Activated CD4-positive, alpha-beta memory T cell treated with anti-CD3 and anti-CD28 coated beads for 36 hours (primary cell): ENCODE data around the gene TACC3. TPM values are rescaled to one million over a fixed set of nuclear protein-coding genes. Genes with fewer than 3 reads are reported as not detected.
"Not testable (repeated sequence)": the region's sequence is repeated elsewhere in the genome, so short reads cannot be mapped to it uniquely, and the experiment has no call there.

Source experiments
- CTCF ChIA-PET: fragments of 350-600 bp; sonication (Branson Sonifier 250); formaldehyde crosslinking; loops from one replicate; lab custom pipeline; 2021; ENCODE audit warnings: antibody characterized with exemption, inconsistent platforms; lab: Charles Lee
- POLR2A ChIA-PET: fragments of 350-600 bp; sonication (Branson Sonifier 250); formaldehyde crosslinking; loops from one replicate; lab custom pipeline; 2021; ENCODE audit warnings: antibody characterized with exemption; lab: Charles Lee
- DNase-seq: peaks from one replicate; pipeline ENCODE4 v3.0.0-alpha.2; 2020
- H3K27ac Mint-ChIP-seq: one replicate; pipeline ENCODE4 v1.8.0; 2021; ENCODE audit warnings: mixed read lengths
- H3K27me3 Mint-ChIP-seq: one replicate; pipeline ENCODE4 v1.8.0; 2021; ENCODE audit warnings: mixed read lengths
- H3K36me3 Mint-ChIP-seq: one replicate; pipeline ENCODE4 v1.8.0; 2021; ENCODE audit warnings: mixed read lengths
- H3K4me1 Mint-ChIP-seq: one replicate; pipeline ENCODE4 v1.8.0; 2021; ENCODE audit warnings: low read depth, mixed read lengths
- H3K4me3 Mint-ChIP-seq: one replicate; pipeline ENCODE4 v1.8.0; 2021; ENCODE audit warnings: mild to moderate bottlenecking, mixed read lengths
- H3K9me3 Mint-ChIP-seq: one replicate; pipeline ENCODE4 v1.8.0; 2021; ENCODE audit warnings: mixed read lengths
- intact Hi-C: fragments of 100-400 bp; cut with micrococcal nuclease; formaldehyde crosslinking; loops from one replicate; pipeline ENCODE4 v1.15.1; 2023
- total RNA-seq, 2 experiments: library from RNA; stranded (reverse); gene quantifications; one replicate each; pipeline ENCODE4 v1.2.3, GENCODE V29; 2021

Gene TACC3
- total RNA-seq, 2 experiments from 2014 or later = 194 to 201 TPM

DNA sequence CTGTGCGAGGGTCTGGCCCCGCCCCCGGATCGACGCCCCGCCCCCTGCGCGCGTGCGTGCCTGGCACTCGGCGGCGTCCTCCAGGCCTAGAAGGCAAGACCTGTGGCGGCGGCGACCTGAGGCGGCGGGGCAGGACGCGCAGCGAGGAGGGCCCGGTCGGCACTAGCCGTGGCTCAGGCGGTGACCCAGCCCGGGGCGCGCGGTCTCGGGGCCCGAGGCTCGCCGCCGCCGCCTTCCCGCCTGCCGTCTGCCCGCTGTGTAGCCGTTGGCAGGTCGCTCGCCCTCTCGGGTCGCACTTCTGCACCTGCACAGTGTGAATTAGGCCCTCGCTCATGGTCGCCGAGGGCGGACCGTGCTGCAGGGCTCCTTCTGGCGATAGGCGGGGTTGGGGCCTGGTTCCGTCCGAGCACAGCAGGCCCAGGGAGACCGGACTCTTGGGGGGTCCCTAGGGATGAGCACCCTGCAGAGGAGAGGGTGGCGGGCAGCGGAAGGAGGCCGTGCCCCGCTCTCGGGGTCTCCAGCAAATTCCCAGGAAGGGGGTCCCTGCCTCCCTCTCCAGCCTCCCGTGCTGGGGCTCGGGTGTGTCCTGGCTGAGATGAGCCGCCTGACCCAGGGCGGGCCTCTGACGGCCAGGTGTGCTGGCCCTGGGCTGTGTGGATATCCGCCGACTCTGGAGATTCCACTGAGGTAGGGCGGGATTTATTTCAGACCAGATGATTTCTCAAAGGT lies 36.7 kb upstream of the TACC3 start:
- DNase-seq = peak; percentile 95
- no peaks in the 10 kb centered on the region for H3K27me3 Mint-ChIP-seq
- POLR2A ChIA-PET = no interaction called here
- H3K9me3 Mint-ChIP-seq = no peaks in the 10 kb centered on the region
- peaks cover 9% of the 10 kb centered on the region for H3K4me1 Mint-ChIP-seq
- CTCF ChIA-PET = interaction anchor here (1.2 to 2.2 kb wide), 3 partner anchors 9 to 126 kb away, joined by 4 to 18 read pairs (median 5); no protein-coding TSS in a partner anchor
- peaks cover 2% of the 10 kb centered on the region for H3K36me3 Mint-ChIP-seq
- H3K4me3 Mint-ChIP-seq = peak overlapping the region; percentile 39
- H3K27ac Mint-ChIP-seq = no peak overlapping the region
- intact Hi-C loops = loop anchor here (1.0 to 10.0 kb wide), 4 partner anchors 28 to 897 kb away; partner anchors contain the start of genes LETM1 and SLBP

DNA sequence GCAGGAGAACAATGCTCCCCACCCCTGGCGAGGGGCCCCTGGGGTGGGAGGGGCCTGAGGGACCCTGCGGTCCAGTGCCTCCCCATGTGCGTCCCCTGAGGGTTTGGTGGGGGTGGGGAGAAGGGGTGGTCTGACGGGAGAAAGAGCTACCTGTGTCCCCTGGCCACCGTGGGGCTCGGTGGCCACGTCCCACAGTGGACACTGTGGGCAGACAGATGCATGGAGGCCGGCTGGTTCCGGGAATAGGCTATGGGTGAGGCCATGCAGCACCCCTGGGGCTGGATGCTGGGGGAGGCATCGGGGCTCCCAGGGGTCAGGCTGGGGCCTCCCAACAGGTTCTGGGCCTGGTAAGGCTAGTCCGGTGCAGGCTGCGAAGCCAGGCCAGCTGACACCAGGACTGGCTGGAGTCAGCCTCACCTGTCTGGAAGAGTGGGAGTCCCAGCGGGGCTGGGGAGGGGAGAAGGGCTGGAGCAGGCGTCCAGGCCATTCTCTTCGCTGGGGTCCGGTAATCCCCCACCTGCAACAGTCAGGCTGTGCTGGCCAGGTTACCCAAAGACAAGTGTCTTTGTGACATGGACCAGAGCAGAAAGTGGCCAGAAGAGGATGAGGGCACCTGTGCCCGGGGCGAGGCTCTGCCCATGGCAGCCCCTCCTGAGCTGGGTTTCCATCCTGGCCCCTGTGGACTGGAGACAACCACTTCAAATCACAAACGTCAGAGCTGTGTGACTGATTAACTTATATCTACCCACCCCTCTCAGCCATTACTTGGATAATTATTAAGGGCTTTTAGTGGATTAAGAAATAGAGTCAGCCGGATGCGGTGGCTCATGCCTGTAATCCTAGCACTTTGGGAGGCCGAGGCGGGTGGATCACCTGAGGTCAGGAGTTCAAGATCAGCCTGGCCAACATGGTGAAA lies 35.8 kb upstream of the TACC3 start:
- POLR2A ChIA-PET = no interaction called here
- Mint-ChIP-seq H3K4me3 (no peak overlapping the region), H3K9me3 (no peaks in the 10 kb centered on the region), H3K36me3 (peaks cover 6% of the 10 kb centered on the region), H3K27me3 (no peaks in the 10 kb centered on the region), H3K27ac (no peak overlapping the region), H3K4me1 (peaks cover 9% of the 10 kb centered on the region)
- DNase-seq = no peak
- CTCF ChIA-PET = interaction anchor here (1.2 kb wide), 1 partner anchor 8 kb away, joined by 5 read pairs; no protein-coding TSS in a partner anchor
- intact Hi-C loops = loop anchor here (1.0 to 10.0 kb wide), 2 partner anchors 27 to 169 kb away; partner anchors contain the start of genes LETM1 and SLBP

DNA sequence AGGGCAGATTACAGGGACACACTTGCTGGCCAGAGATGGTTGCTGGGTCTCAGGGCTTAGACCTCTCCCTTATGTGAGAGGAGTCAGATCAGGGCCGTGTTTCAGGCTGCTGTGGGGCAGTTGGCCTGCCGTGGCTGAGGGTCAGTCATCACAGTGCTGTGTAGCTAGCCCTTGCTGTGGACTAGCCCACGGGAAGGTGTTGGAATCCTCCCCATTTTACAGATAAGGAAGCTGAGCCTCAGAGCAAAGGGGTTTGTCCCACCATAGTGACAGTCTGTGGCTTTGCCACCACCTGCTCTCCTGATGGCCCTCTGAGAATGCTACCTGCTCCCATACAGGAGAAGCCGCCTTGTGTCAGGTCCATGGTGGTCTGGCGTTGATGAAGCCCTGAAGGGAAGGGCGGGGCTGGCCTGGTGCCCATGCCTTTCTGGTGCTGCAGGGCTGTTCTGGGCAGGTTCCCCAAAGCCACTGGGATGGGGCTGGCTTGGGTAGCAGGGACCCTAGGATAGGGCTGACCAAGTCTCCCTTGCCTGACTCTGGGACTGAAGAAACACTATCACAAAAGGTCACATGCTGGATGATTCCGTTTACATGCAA lies 34.8 kb upstream of the TACC3 start:
- peaks cover 13% of the 10 kb centered on the region for H3K36me3 Mint-ChIP-seq
- H3K4me3 Mint-ChIP-seq = no peak overlapping the region
- intact Hi-C loops = loop anchor here (10.0 kb wide), 1 partner anchor 168 kb away; the partner anchor contains the start of gene LETM1
- no peaks in the 10 kb centered on the region for H3K9me3 Mint-ChIP-seq
- H3K27me3 Mint-ChIP-seq = no peaks in the 10 kb centered on the region
- DNase-seq = no peak
- no peak overlapping the region for H3K27ac Mint-ChIP-seq
- POLR2A ChIA-PET = no interaction called here
- peaks cover 9% of the 10 kb centered on the region for H3K4me1 Mint-ChIP-seq
- CTCF ChIA-PET = no interaction called here

DNA sequence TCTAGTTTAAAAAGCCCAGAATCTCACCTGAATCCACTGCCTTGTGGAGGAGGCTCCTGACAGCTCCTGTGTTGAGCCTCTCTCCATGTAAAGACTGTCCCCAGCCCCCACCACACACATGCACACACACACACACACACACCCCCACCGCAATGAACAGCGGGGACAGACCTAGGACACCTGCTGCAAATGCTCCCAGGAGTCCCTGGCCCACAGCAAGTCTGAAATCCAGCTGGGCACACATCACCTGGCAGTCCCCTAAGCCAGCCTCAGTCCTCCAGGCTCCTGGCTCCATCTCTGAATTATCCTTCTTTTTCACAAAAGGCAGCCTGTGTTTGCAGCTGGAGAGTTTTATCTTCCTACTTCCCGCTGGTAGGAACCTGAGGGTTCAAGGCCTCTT lies 30.6 kb upstream of the TACC3 start:
- H3K27me3 Mint-ChIP-seq = no peaks in the 10 kb centered on the region
- H3K4me1 Mint-ChIP-seq = peaks cover 7% of the 10 kb centered on the region
- no peak overlapping the region for H3K4me3 Mint-ChIP-seq
- peaks cover 35% of the 10 kb centered on the region for H3K36me3 Mint-ChIP-seq
- H3K9me3 Mint-ChIP-seq = no peaks in the 10 kb centered on the region
- CTCF ChIA-PET = interaction anchor here (1.3 to 7.3 kb wide), 3 partner anchors 17 to 120 kb away, joined by 3 to 203 read pairs (median 142); partner anchors contain the start of gene SLBP
- intact Hi-C loops = no loop called here
- no peak for DNase-seq
- no peak overlapping the region for H3K27ac Mint-ChIP-seq
- POLR2A ChIA-PET = interaction anchor here (1.5 kb wide), 1 partner anchor 21 kb away, joined by 5 read pairs; the partner anchor contains the start of gene SLBP

DNA sequence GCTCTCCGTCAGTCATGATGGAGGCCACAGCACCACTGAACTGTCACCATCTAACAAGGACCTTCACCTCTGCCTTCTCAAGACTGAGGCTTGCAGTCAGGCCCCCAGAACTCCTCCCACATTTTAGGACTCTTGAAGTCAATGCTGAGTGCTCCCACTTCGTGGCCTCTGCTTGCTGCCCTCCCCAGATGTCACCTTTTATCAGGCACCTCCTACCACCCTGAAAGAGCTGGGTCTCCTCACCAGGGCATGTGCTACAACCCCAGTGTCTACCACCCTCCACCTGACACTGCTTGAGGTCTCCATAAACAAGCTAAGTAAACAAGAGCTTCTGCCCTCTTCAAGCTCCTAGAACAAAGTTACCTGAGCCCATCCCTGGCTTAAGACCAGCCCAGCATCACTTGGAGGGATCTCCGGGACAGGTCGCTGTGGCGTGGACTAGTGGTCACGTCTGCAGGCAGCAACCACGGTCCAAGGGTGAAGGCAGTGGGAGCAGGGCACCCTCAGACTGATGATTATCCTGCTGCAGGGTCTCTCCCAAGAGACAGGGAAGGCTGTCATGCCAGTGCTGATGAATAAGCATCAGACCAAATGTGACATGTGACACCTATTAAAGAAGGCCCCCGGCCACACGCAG lies 29.5 kb upstream of the TACC3 start:
- peaks cover 42% of the 10 kb centered on the region for H3K36me3 Mint-ChIP-seq
- CTCF ChIA-PET = interaction anchor here (1.3 to 7.3 kb wide), 3 partner anchors 15 to 119 kb away, joined by 3 to 203 read pairs (median 142); partner anchors contain the start of gene SLBP

DNA sequence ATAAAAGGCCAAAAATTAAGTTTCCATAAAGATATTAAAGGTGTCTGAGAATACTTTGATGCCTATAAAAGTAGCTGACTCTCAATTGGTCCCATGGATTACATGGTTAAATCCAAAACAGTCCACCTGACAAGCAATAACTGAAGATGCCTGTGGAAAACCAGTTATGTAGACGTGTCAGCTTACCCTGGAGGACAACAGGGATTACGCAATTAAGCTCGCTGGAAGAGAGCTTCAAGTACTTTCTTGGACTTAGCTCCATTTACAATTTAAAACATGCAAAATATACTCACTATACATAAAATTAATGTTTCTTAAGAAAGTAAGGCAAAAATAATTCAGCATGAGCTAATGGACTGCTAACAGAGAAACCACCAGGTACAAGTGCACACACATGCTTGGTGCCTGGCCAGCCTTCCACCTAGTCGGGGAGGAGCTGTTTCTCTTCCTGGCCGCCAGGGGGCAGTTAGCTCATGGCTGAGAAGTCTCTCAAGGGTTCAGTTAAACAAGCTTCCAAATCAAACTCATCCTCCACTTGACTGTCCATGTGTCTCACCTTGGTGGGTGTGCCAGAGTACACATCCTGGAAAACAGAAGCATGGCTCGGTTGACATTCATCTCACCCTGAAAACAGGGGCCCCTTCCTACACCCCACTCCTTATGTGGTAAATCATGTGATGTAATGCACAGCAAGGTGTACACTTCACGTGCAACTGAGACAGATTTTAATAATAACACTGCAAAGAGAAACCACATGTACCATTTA lies 28.0 kb upstream of the TACC3 start:
- peaks cover 7% of the 10 kb centered on the region for H3K4me1 Mint-ChIP-seq
- peak; percentile 84 for DNase-seq
- H3K27me3 Mint-ChIP-seq = no peaks in the 10 kb centered on the region
- ChIA-PET CTCF (interaction anchor here (0.6 to 7.3 kb wide), 27 partner anchors 8 to 425 kb away, joined by 3 to 203 read pairs (median 4); partner anchors contain the start of genes FAM53A, SLBP, TACC3 and TMEM129), POLR2A (interaction anchor here (0.8 to 2.3 kb wide), 5 partner anchors 17 to 37 kb away, joined by 3 to 21 read pairs (median 3); partner anchors contain the start of gene SLBP)
- peak overlapping the region; percentile 54 for H3K27ac Mint-ChIP-seq
- intact Hi-C loops = loop anchor here (1.0 kb wide), 2 partner anchors 33 to 117 kb away; no protein-coding TSS in a partner anchor
- H3K9me3 Mint-ChIP-seq = no peaks in the 10 kb centered on the region
- H3K36me3 Mint-ChIP-seq = peaks cover 50% of the 10 kb centered on the region
- no peak overlapping the region for H3K4me3 Mint-ChIP-seq

More for the DNA sequence above, 29.5 kb upstream of the TACC3 start:
- POLR2A ChIA-PET = interaction anchor here (1.5 kb wide), 1 partner anchor 20 kb away, joined by 5 read pairs; the partner anchor contains the start of gene SLBP
- H3K27me3 Mint-ChIP-seq = no peaks in the 10 kb centered on the region
- H3K27ac Mint-ChIP-seq = no peak overlapping the region
- no peak for DNase-seq
- peaks cover 7% of the 10 kb centered on the region for H3K4me1 Mint-ChIP-seq
- no peak overlapping the region for H3K4me3 Mint-ChIP-seq
- intact Hi-C loops = no loop called here
- no peaks in the 10 kb centered on the region for H3K9me3 Mint-ChIP-seq

DNA sequence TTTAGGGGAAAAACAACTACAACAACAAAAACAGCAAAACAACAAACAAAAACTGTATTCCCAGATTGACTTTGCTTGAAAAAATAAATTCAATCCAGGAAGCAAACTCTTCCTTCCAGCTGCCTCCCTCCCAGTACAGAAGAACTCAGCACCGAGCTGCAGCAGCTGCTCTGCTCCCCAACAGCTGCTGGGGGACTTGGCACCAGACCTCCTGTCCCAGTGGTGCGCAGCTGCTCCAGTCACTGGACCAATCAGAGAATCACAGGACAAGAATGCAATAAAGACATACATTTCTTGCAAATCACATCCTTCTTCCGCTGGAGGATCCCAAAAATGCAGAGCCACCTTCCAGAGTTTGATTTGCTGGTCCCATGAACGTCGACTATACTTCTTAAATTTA lies 25.4 kb upstream of the TACC3 start:
- intact Hi-C loops = no loop called here
- Mint-ChIP-seq H3K36me3 (peaks cover 49% of the 10 kb centered on the region), H3K9me3 (no peaks in the 10 kb centered on the region), H3K27me3 (no peaks in the 10 kb centered on the region), H3K4me1 (peaks cover 7% of the 10 kb centered on the region), H3K27ac (no peak overlapping the region), H3K4me3 (no peak overlapping the region)
- no peak for DNase-seq
- CTCF ChIA-PET = interaction anchor here (3.3 to 7.3 kb wide), 2 partner anchors 11 to 31 kb away, joined by 13 to 203 read pairs; partner anchors contain the start of gene SLBP
- POLR2A ChIA-PET = no interaction called here

DNA sequence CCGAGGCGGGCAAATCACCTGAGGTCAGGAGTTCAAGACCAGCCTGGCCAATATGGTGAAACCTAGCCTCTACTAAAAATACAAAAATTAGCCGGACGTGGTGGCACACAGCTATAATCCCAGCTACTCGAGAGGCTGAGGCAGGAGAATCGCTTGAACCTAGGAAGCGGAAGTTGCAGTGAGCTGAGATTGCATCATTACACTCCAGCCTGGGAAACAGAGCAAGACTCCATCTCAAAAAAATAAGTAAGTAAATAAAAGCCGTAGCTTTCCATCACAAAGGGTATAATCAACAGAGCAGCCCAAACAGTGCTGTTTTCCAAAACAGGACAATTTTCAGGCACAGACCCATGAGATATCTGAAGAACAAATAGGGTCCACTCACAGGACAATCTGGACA lies 19.6 kb upstream of the TACC3 start:
- ChIA-PET POLR2A (interaction anchor here (1.8 kb wide), 1 partner anchor 11 kb away, joined by 6 read pairs; the partner anchor contains the start of gene SLBP), CTCF (interaction anchor here (15.6 kb wide), 1 partner anchor 9 kb away, joined by 203 read pairs; no protein-coding TSS in a partner anchor)
- H3K9me3 Mint-ChIP-seq, intact Hi-C loops, H3K27me3 Mint-ChIP-seq, DNase-seq, H3K4me3 Mint-ChIP-seq: not testable (repeated sequence)
- H3K4me1 Mint-ChIP-seq = peaks cover 38% of the 10 kb centered on the region
- H3K36me3 Mint-ChIP-seq = peaks cover 56% of the 10 kb centered on the region
- H3K27ac Mint-ChIP-seq = peak overlapping the region; percentile 43

DNA sequence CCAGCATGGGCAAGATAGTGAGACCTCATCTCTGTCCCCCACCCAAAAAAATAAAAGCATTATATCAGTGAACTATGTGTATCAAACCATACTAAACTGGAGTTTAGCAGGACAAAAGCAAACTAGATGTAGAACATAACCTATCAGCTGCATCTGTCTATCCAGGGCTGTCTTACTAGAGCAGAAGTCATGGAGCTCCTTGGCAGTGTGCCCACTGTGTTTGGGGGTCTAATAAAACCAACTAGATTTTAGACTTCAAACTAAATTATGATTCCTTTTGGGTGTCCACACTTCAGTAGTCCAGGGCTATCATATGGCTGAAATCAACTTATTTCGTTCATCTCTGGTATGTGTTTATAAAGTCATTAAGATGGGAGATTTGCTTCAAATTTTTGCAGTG lies 17.5 kb upstream of the TACC3 start:
- peaks cover 50% of the 10 kb centered on the region for H3K4me1 Mint-ChIP-seq
- DNase-seq = no peak
- ChIA-PET POLR2A (no interaction called here), CTCF (interaction anchor here (1.4 to 15.6 kb wide), 2 partner anchors 11 to 20 kb away, joined by 4 to 203 read pairs; no protein-coding TSS in a partner anchor)
- H3K4me3 Mint-ChIP-seq = no peak overlapping the region
- no peaks in the 10 kb centered on the region for H3K27me3 Mint-ChIP-seq
- intact Hi-C loops = no loop called here
- H3K27ac Mint-ChIP-seq = no peak overlapping the region
- peaks cover 57% of the 10 kb centered on the region for H3K36me3 Mint-ChIP-seq
- no peaks in the 10 kb centered on the region for H3K9me3 Mint-ChIP-seq

DNA sequence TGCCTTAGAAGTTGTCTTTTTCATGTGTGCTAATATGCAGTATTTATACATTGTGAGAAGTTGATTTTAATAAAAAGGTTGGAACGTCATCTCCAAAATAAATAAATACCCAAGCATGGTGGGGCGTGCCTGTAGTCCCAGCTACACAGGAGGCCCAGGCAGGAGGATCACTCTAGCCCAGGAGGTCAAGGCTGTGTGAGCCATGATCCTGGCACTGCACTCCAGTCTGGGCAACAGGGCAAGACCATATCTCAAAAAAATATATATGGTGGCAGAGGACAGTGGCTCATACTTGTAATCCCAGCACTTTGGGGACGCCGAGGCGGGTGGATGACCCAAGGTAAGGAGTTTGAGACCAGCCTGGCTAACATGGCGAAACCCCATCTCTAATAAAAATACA lies 15.6 kb upstream of the TACC3 start:
- ChIA-PET CTCF (interaction anchor here (15.6 kb wide), 1 partner anchor 13 kb away, joined by 203 read pairs; no protein-coding TSS in a partner anchor), POLR2A (interaction anchor here (1.0 kb wide), 1 partner anchor 15 kb away, joined by 4 read pairs; the partner anchor contains the start of genes TACC3 and TMEM129)
- Mint-ChIP-seq H3K27ac (no peak overlapping the region), H3K27me3 (no peaks in the 10 kb centered on the region), H3K4me1 (peaks cover 68% of the 10 kb centered on the region), H3K4me3 (no peak overlapping the region), H3K36me3 (peaks cover 62% of the 10 kb centered on the region), H3K9me3 (no peaks in the 10 kb centered on the region)
- intact Hi-C loops = no loop called here
- no peak for DNase-seq
